ENCODE measurements around the gene MCM8. TPM values are rescaled to one million over a fixed set of nuclear protein-coding genes. Genes with fewer than 3 reads are reported as not detected.

The MCM8 gene
- total and polyA plus RNA-seq, 9 of the 15 experiments (the other 6 are each of a cell fraction or from before 2014, with no cell fraction given): 4.5 to 43.8 (median 25.4) TPM

DNA sequence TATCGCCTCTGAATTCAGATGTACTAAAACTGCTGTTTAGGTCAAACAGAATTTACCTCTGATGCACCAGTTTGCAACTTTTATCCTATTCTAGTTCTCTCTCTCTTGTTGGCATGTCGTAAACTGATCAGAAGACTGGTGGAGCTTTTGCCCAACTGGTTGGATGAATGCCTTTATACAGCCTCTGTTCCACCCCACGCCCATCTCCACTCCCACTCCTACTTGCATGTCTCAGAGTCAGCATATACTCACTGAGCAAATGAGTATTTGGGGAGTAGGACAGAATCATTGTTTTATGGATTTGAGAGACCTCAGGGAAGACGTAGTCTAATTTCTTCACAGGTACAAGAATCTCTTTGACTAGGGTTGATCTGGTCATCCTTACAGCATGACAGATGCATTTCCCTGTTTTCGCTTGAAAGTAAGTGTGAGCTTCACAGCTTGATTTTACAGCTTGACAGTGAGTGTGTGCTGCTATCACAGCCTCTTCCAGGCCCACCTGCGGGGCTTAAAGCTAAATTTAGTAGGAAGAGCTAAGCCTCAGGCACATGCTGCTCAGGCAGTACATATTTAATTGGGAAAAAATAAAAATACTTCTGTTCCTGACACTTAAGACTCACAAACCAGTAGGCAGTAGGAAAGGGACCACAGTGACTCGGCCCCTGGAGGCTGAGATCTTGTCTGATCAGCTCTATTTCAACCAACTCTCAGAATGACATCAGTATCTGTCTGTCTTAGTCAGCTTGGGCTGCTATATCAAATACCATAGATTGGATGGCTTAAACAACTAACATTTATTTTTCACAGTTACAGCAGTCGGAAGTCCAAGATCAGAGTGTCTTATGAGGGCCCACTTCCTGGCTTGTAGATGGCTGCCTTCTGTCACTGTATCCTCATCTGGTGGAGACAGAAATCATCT lies 30.6 kb upstream of the MCM8 start:
- FAIRE-seq: no peak
- Histone ChIP-seq H3K9ac (ENCODE audit: insufficient read depth in 1 of 2, low read depth in 2 of 2, low read length in 2 of 2) (no peak overlapping the region), H3K9me3 (replicated peaks; ENCODE audit: control insufficient read depth, insufficient read depth, low read depth, low read length) (no peaks in the 10 kb centered on the region), H3K36me3 (ENCODE audit: control insufficient read depth, insufficient read depth, low read length) (no peaks in the 10 kb centered on the region), H3K4me1 (replicated peaks in 1 of 2; ENCODE audit: control insufficient read depth in 2 of 2, insufficient read depth in 2 of 2, low read length in 2 of 2) (no peaks in the 10 kb centered on the region), H3K4me2 (ENCODE audit: insufficient read depth, low read length) (no peak overlapping the region), H3K27ac (ENCODE audit: extremely low read depth, low read depth, low read length) (no peak overlapping the region), H3K4me3 (no peak overlapping the region), H2AFZ (ENCODE audit: low read depth, low read length) (no peak overlapping the region), H3K27me3 (ENCODE audit: control insufficient read depth in 2 of 2, insufficient read depth in 2 of 2, low read length in 2 of 2) (peaks cover 0 to 13% of the 10 kb centered on the region in 2 experiments; a peak in 4 of 5 replicates), H4K20me1 (replicated peaks; ENCODE audit: control insufficient read depth, insufficient read depth, low read length) (no peaks in the 10 kb centered on the region), H3K9me1 (ENCODE audit: control insufficient read depth, insufficient read depth, low read length) (no peaks in the 10 kb centered on the region), H3K79me2 (ENCODE audit: control insufficient read depth, insufficient read depth, low read length) (no peaks in the 10 kb centered on the region)
- DNase-seq (ENCODE audit: extremely low read depth in 1 of 4, low spot score in 3 of 4): no peak
- ATAC-seq: no peak
- TF ChIP-seq THRAP3 (IDR thresholded peaks at IDR 0.05; ENCODE audit: borderline replicate concordance): no peak
- TF ChIP-seq AFF1 (IDR thresholded peaks at IDR 0.05; ENCODE audit: low read depth in 1 of 2, partially characterized antibody in 2 of 2): no peak
- no peak for TF ChIP-seq PHB2 (IDR thresholded peaks at IDR 0.05; ENCODE audit: low read depth)
- TF ChIP-seq, protein P1, sequence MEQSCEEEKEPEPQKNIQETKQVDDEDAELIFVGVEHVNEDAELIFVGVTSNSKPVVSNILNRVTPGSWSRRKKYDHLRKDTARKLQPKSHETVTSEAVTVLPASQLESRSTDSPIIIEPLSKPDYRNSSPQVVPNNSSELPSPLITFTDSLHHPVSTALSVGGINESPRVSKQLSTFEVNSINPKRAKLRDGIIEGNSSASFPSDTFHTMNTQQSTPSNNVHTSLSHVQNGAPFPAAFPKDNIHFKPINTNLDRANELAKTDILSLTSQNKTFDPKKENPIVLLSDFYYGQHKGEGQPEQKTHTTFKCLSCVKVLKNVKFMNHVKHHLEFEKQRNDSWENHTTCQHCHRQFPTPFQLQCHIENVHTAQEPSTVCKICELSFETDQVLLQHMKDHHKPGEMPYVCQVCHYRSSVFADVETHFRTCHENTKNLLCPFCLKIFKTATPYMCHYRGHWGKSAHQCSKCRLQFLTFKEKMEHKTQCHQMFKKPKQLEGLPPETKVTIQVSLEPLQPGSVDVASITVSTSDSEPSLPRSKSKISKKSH (CRISPR knock-in tag; IDR thresholded peaks at IDR 0.05): no peak
- intact Hi-C loops (cut with micrococcal nuclease) (no loop called here), in situ Hi-C loops (cut with MboI) (no loop called here)
- 2% methylated on average over 8 of the region's 8 CpGs for WGBS (ENCODE audit: insufficient coverage, low coverage, missing lambda C conversion rate)
- BruUV-seq (replicated peaks): no TSS peak
- CTCF ChIA-PET (ENCODE audit: low intra/inter-chr PET ratio): interaction anchor here (0.6 kb wide), 1 partner anchor 8 kb away, joined by 3 read pairs; no protein-coding TSS in a partner anchor
- POLR2A ChIA-PET: interaction anchor here (1.0 kb wide), 1 partner anchor 22 kb away, joined by 3 read pairs; no protein-coding TSS in a partner anchor
